HG03571 (cell line): Measurements from ENCODE around the gene RBM19.

Source experiments
- ATAC-seq: cut with Tn5 transposase; IDR thresholded peaks from one replicate; pipeline ENCODE4 v1.9.1; 2021; ENCODE audit not compliant: unreplicated experiment

Gene RBM19

DNA sequence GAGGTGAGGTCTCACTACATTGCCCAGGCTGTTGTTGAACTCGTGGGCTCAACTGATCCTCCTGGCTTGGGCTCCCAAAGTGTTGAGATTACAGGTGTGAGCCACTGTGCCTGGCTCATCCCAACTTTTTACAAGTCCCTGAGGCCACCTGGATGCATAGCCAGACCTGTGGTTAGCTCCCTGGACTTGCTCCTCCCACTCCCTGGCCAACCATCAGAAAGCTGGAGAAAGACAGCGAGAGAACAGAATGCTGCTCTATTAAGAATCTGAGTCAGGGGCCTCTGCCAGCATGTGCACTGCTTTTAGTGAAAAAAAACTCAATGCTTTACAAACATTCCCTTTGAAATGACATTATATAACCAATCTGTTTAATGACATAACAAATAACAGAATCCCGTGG is 78.2 kb downstream of the RBM19 start:
- ATAC-seq, result no peak

DNA sequence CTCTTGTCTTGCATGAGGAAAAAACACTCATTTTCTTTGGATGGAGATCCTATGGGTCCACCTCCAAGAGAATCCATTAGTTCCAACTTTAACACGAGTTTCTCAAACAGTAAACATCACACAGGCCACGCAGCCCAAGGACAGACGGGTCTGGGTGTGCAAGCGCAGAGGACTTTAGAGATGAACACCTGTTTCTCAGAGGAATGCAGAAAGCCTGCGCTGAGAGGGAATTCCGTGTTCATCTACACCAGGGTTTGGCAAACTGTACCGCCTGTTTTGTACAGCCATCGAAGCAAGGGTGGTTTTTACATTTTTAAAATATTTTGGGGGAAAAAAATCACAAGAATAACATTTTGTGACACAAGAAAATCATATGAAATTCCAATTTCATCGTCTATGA is 79.4 kb downstream of the RBM19 start:
- ATAC-seq, result no peak

DNA sequence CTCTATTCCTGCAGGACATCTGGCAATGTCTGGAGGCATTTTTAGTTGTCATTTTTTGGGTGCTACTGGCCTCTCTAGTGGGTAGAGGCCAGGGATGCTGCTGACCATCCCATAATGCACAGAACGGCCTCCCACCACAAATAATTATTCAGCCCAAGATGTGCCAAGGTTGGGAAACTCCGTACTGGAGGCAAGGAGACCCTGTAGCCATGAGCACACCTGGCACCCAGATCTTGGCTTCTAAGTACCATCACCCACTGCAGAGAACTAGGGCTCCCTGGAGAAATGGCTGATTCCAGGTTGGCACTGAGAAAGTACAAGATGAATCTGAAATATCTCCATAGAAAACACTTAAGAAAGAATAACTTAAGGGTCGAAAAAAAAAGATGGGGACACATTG is 81.7 kb downstream of the RBM19 start:
- no peak for ATAC-seq

DNA sequence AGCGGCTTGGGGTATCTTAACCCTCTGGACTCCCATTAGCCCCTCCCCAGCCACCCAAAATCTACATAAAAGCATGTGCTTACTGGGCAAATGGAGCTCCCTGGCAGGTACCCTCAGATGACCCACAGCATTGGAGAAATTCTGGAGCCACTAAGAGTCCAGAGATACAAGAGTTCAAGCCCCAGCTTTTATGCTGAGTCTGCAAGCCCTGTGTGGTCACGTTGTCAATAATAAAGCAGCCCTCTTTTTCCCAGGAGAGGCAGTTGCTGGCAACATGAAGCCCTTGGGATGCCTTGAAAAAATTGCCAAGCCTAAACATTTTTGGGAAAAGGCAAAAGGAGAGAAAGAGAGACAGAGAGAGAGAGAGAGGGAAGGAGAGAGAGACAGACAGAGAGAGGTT is 83.4 kb downstream of the RBM19 start:
- ATAC-seq, result no peak

DNA sequence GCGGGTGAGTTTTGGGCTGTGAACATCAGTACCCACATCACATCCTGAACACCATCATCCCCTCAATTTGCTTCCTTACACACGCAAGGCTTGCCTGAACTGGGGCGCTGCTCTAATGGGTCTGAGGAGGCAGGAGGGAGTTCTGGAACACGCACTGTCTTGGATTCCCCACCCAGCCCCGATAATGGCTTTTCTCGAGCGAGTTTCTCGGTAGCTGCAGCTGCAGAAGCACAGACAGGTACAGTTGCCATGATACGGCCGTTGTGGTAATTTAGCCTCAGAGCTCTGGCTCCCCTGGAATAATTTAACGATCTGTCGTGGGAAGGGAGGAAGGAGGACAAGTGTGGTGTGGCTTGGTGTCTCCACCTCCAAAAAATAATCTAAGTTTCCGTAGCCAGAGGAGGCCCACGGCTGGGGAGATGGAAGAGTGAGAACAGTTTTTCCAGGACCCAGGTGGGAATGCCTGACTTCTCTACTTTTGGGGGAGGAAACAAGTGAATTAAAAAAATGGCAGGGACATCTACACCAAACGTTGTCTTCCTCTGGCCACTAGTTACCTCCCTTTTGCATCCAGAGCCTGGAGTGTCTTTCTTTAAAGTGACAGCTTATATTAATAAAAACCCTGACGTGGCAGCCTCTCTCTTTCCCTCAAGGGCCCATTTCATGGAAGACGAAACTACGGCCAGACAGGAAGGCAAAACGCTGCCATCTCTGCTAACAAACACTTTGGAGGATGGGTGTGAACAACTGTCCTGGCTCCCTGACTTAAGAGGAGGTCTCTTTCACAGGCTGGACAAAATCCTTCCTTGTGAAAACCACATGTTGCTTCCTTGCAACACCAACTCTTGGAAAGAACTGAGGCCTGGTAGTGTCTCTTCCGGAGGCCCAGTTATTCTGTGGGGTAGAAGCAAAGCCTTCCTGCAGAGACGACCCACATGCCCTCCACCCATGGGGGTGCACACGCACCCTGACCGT is 84.8 kb downstream of the RBM19 start:
- ATAC-seq, result no peak

DNA sequence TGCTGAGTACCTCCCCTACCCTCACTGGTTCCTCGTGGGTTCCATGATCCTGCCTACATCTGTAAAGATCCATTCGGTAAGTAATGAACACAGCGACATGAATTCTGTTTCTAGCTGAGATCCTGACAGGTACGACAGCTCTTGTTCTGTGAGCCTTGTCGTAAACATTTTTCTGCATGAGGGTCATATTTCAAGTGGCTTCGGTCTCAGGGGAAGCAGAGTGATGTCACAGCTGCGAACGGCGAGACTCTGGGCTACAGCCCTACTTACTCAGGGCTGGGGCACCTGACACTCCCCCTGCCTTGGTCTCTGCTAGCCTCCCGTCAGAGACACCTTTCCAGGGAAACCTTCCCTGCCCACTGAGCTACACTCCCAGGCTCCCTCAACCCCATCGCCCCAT is 85.8 kb downstream of the RBM19 start:
- ATAC-seq, result no peak

DNA sequence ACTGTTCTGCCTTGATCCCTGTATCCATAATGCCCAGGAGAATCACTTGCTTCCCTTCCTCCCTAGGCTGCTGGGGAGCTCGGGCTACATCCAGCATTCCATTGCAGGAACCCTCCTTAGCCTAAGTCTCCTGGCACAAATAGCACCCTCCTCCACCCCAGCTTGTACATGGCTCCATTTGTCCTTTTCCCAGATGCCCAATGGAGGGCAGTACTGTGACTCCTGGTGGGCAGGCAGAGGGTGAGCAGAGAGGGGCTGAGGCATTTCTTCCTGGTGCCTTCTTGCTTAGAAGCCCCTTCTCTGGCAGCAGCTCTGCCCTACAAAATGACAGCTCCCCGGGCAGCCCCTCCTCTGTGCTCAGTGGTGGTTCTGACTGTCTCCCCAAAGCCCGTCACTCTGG is 86.5 kb downstream of the RBM19 start:
- ATAC-seq, result no peak

DNA sequence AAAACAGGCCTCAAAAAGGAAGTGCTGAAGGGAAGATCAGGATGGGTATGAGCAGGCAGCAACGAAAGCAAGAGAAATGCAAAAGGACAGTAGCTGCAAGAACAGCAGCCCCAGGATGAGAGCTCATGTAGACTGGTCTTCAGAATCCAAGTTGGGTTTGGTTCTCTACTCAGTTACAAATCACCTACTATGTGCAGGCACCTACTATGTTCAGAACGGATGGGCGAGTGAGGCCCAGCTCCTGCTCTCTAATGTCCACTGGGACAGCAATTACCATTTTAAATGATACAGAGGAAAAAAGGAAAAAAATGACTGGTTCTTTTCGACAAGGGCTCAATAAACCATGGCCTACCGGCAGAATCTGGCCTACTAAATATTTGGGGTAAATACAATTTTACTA is 88.5 kb downstream of the RBM19 start:
- ATAC-seq, result no peak

DNA sequence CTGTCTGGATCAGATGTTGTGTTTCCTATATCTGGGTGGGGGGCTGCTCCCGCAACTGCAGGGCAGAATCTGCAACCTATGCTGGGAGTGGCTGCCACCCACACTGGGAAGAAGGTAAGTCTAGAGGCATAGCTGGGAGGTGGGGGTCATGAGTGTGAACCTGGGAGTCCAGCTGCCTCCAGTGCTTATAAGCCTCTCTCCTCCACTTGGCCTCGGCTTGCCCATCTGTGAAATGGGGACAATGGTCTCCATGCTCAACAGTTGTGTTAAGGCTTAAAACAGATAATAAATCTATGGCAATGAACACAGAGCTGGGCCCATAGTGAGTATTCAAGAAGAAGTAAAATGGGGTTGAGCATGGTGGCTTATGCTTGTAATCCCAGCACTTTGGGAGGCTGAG is 90.0 kb downstream of the RBM19 start:
- no peak for ATAC-seq

DNA sequence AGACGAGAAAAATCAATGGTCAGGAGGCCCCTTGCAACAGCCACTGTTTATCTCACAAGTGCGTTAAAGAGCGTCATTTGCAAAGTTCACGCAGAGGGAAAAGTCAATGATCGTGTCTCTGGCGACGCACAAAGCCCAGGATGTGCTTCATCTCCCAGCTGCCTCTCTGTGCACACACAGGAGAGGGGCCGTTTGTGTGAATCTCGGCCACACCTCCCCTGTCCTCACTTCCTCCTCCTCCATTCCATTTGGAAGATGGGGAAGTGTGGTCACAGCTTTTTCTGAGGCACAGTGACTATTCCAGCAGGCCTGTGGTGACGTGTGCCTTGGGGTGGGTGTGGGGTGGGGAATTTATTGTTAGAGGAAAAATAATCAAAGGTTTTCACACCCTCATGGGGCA is 90.4 kb downstream of the RBM19 start:
- ATAC-seq, result no peak

DNA sequence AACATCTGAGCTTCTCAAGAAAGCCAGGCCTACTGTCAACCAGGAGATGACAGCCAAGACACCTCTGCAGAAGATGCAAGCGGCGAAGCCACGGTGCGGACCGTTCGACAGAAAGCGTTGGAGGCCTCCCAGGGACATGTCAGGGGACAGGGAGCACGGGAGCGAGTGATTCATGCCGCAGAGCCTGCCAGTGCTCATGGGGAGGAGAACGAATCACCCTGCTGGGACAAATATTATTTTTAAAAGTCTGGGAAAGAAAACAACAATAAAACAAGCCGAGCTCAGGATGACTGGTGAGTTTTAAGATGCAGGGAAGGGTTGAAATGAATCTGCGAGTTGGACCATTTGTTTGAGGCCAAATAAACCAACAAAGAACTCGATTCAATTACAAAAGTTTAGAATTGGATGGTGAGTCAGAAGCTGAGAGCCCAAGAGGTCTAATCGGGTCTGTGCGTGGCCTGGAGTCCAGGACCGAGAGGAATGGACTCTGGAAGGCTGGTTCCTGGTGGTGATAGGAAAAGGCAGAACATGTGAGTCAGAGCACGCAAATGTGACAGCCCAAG is 91.0 kb downstream of the RBM19 start:
- no peak for ATAC-seq

DNA sequence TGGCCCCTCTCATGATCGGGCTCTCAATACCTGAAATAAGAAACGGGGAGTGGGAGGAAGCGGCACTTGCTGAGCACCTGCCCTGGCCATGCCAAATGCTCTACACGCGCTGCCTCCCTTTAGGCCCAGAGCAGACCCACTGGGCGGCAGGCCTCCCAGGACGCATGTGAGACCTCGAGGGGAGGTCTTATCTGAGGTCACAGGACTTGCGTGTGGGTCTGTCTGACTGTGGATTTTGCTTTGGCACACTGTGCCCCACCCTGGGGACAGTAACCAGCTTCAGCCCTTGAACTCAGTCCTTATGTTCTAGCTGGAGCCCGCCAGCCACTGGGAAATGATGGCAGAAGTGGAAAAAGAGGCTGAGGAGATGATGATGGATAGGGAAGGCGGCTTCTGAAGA is 91.8 kb downstream of the RBM19 start:
- no peak for ATAC-seq

DNA sequence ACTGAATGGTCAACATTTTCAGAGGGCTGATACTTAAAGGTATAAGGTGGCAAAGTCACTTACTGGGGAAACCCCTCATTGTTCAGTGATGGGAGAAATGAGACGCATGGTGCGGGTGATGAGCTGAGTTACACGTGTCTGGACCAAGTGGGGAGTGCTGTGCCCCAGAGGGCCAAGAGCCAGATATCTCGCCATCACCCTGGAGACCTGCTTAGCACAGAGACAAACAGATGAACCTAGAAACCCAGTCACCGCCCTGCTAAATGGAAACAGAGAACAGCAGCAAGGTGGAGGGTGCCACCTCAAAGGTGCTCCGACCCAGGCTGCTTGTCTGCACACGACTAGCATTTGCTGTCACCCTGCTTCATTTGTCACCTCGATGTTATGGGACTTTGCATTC is 92.4 kb downstream of the RBM19 start:
- no peak for ATAC-seq

DNA sequence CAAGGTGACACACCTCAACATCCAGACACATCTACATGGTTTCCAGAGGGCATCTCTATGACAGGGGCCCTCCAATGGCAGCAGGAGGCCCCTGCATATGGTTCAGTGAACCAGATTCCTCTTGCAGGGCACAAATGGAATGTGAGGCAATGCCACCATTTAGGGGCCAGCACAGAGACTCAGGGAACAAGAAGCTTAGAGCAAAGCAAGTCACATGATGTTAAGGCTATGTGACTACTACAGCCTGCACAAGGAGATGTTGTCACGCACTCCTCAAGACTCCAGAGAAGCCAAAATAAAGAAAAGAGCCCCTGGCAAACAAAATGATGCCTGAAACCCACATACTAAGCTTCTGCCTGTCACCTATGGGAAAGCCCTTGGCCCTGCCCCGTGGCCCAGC is 95.2 kb downstream of the RBM19 start:
- ATAC-seq, result no peak

DNA sequence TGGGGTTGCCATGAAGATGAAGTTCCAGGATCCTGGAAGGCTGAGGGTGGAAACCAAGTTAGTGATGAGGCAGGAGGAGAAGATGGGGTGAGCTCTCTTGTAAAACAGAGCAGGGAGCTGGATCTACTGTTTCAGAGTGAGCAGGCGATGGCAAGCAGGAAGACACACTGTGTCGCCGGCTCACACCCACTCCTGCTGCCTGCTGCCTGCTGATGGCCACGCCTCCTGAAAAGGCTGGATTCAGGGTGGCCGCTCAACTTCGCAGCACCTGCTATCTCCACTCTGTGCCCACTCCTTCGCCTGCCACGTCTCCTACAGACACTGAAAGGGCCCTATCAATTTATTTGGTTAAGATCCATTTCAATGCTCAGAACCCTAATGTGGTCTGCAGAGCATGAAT is 96.1 kb downstream of the RBM19 start:
- no peak for ATAC-seq

DNA sequence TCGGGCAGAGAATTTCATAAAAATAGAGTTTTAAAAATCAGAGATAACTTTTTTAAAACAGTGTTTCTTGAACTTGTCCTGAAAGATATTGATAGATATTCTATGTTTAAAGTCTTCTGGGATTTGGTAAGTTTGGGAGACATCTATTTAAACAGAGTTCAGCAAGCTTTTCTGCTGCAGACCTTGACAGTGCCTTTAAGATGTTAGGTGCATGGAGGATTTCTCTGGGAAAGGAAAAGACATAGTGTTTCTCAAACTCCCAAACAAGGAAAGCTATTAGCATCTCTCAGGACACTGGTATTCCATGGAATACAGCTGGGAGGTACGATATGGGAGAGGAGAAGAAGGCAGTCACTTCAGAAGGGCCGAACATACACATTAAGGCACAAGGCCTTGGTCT is 97.8 kb downstream of the RBM19 start:
- no peak for ATAC-seq

DNA sequence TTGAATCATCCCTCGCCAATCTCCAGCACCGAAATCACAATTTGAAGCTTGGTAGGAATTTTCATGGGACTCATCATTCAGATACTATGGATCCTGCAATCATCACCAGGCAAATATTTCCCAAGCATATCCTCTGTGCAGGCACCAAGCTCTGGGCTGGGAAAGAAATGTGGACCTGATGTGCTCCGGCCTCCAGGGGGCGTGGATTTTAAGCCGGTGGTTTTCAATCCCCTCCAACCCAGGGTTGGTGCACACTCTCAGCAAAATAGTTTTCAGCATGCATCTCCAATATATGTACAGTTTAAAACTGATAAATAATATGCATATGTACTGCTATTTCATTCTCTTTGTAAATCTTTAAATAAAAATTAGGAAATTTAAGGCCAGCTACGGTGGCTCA is 98.9 kb downstream of the RBM19 start:
- ATAC-seq, result no peak

DNA sequence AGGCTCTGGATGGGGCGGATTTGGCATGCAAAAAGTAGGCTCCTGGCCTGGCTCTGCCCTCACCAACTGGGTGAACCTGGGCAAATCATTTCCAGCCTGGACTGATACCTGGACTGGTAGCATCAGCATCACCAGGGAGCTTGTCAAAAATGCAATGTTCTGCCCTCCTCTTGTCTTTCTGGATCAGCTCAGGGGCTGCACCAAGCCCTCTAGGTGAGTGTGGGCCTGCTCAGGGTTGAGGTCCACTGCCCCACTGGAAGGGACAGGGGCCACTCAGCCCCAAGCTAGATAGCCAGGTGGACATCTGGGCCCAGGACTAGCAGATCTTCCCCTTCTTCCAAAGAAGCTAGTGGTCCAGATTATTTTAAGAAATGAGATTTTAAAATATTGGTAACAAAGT is 99.6 kb downstream of the RBM19 start:
- no peak for ATAC-seq

DNA sequence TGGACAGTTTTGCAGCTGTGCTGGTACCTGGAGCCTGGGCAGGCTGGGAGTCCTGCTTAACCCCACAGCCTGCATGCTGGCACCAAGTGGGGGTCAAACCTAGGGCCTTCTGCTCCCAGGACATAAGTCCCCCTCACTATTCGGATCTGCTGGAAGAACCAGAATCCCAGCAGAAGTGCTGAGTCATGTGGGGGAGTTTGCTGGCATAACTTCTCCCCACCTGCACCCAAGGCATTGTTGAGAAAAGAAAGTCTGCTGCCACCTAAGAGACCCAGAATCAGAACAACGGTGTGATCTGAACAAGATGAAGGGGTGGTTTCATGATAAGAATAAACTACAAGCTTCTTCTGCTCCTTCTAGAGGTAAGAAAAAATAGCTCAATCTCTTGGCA is 102.7 kb downstream of the RBM19 start:
- no peak for ATAC-seq

DNA sequence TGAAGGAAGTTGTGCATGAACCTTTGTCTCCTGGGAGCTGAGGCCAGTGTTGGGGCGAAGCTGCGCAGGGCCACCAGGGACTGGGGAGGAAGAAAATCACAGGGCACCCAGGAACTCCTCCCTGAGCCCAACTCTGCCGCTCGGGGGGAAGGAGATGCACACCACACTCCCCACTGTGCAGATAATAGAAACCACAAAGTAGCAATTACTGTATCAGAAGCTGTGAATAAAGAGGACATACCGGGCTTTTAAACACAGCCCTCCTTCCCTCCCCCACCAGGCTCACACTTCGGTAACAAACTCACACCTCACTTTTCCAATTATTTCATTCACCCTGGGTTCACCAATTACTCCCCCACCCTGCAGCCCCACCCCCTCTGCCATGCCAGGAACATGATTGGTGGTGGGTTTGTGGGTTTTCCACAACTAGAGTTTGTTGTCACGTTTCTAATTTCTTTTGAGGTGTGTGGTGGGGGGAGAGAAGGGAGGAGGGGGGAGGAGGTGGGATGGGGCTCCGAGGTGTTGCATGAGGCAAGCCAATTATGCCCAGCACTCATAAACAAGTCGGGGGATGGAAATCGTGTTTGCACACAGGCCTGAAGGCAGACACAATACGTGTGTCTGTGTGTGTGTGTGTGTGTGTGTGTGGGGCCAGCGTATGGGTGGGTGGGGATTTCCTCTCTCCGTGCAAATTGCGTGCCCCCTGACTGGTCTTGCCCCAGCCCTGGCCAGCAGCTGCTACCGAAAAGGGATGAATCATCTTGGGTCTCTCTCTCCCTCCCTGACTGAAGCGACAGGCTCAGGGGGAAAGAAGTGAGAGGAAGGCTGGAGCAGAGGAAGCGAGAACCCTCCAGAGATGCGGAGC is 103.3 kb downstream of the RBM19 start:
- no peak for ATAC-seq

DNA sequence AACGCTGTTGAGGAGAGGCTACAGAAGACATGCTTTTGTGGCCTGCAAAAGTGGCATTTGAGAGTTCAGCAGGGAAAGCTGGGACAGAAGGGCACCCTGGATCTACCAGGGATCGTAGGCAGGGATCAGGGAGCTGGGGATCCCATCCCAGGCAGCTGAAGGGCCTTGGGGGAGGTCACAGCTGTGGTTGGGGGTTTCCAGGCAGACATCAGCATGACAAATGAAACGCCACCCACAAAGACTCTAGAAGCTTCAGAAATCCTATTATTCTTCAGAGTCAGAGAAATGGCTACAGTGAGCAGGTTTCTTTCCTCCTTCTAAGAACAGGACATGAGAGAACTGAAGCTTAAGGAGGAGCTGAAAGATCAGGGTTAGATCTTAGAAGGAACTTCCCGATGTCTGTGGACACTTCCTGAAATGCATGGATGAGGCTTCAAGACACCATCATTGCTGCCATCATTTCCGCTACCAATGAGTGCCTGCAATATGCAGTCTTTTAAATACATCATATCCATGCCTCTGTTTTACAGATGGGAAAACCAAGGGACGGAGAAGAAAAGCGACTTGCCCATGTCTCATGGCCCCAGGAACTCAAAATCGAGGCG is 104.3 kb downstream of the RBM19 start:
- ATAC-seq, result no peak
